Measurements from ENCODE around the gene ADAM10.

DNA sequence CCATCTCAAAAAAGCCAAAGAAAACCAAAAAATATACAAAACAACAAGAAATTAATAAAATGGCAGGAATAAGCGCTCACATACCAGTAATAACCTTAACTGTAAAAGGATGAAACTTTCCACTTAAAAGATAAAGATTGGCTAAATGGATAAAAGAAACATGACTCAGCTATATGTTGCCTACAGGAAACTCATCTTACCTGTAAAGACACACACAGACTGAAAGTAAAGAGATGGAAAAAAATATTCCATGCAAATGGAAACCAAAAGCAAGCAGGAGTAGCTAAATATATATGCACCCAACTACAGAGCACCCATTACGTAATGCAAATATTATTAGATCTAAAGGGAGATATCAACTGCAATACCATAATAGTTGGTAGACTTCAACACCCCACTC, 49.7 kb downstream of the ADAM10 start:
- TF ChIP-seq, protein P1, sequence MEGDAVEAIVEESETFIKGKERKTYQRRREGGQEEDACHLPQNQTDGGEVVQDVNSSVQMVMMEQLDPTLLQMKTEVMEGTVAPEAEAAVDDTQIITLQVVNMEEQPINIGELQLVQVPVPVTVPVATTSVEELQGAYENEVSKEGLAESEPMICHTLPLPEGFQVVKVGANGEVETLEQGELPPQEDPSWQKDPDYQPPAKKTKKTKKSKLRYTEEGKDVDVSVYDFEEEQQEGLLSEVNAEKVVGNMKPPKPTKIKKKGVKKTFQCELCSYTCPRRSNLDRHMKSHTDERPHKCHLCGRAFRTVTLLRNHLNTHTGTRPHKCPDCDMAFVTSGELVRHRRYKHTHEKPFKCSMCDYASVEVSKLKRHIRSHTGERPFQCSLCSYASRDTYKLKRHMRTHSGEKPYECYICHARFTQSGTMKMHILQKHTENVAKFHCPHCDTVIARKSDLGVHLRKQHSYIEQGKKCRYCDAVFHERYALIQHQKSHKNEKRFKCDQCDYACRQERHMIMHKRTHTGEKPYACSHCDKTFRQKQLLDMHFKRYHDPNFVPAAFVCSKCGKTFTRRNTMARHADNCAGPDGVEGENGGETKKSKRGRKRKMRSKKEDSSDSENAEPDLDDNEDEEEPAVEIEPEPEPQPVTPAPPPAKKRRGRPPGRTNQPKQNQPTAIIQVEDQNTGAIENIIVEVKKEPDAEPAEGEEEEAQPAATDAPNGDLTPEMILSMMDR (IDR thresholded peaks at IDR 0.05): no peak
- no peak for TF ChIP-seq ZFX (IDR thresholded peaks at IDR 0.05; ENCODE audit: borderline replicate concordance)
